Measurements from ENCODE around the gene MIS18BP1.

The MIS18BP1 gene

GRCh38 chr14:45210159-45210558, 42.8 kb downstream of the MIS18BP1 start:
- no peak overlapping the region for H3K27ac ChIP-seq (ENCODE audit: insufficient read depth, low read depth, low read length, poor library complexity, severe bottlenecking)
- H3K36me3 ChIP-seq (ENCODE audit: control insufficient read depth, insufficient read depth, low read length), result peaks cover 16% of the 10 kb centered on the region
- H3K9me3 ChIP-seq (ENCODE audit: control insufficient read depth, low read length), result no peaks in the 10 kb centered on the region
- H3K27me3 ChIP-seq (ENCODE audit: control insufficient read depth, insufficient read depth, low read length, poor library complexity, severe bottlenecking), result no peaks in the 10 kb centered on the region
- WGBS, 2 experiments, result 82 to 93% methylated on average over 1 of the region's 1 CpG
- no peak overlapping the region for H3K4me3 ChIP-seq (ENCODE audit: insufficient read depth, low read depth, low read length)
- H3K4me1 ChIP-seq (ENCODE audit: control insufficient read depth, insufficient read depth, low read length), result no peaks in the 10 kb centered on the region

GRCh38 chr14:45204241-45204640, 48.8 kb downstream of the MIS18BP1 start:
- H3K4me3 ChIP-seq (ENCODE audit: insufficient read depth, low read depth, low read length), result no peak overlapping the region
- no peaks in the 10 kb centered on the region for H3K27me3 ChIP-seq (ENCODE audit: control insufficient read depth, insufficient read depth, low read length, poor library complexity, severe bottlenecking)
- H3K9me3 ChIP-seq (ENCODE audit: control insufficient read depth, low read length), result no peaks in the 10 kb centered on the region
- no peak overlapping the region for H3K27ac ChIP-seq (ENCODE audit: insufficient read depth, low read depth, low read length, poor library complexity, severe bottlenecking)
- peaks cover 8% of the 10 kb centered on the region for H3K36me3 ChIP-seq (ENCODE audit: control insufficient read depth, insufficient read depth, low read length)
- no peaks in the 10 kb centered on the region for H3K4me1 ChIP-seq (ENCODE audit: control insufficient read depth, insufficient read depth, low read length)

- Histone ChIP-seq H3K4me3 (ENCODE audit: insufficient read depth, low read depth, low read length) (no peak overlapping the region), H3K4me1 (ENCODE audit: control insufficient read depth, insufficient read depth, low read length) (no peaks in the 10 kb centered on the region), H3K36me3 (ENCODE audit: control insufficient read depth, insufficient read depth, low read length) (peaks cover 7% of the 10 kb centered on the region), H3K27ac (ENCODE audit: insufficient read depth, low read depth, low read length, poor library complexity, severe bottlenecking) (no peak overlapping the region), H3K9me3 (ENCODE audit: control insufficient read depth, low read length) (no peaks in the 10 kb centered on the region), H3K27me3 (ENCODE audit: control insufficient read depth, insufficient read depth, low read length, poor library complexity, severe bottlenecking) (no peaks in the 10 kb centered on the region)
- 78% methylated on average over 1 of the region's 1 CpG; no CpG with 5 or more reads in 1 of the 2 experiments for WGBS, 2 experiments
Measured at GRCh38 chr14:45201905-45202304, 51.1 kb downstream of the MIS18BP1 start.

GRCh38 chr14:45199230-45199629, 53.8 kb downstream of the MIS18BP1 start:
- H3K9me3 ChIP-seq (ENCODE audit: control insufficient read depth, low read length), result no peaks in the 10 kb centered on the region
- H3K27ac ChIP-seq (ENCODE audit: insufficient read depth, low read depth, low read length, poor library complexity, severe bottlenecking), result no peak overlapping the region
- 88 to 100% methylated on average over 1 of the region's 1 CpG for WGBS, 2 experiments
- no peaks in the 10 kb centered on the region for H3K4me1 ChIP-seq (ENCODE audit: control insufficient read depth, insufficient read depth, low read length)
- H3K27me3 ChIP-seq (ENCODE audit: control insufficient read depth, insufficient read depth, low read length, poor library complexity, severe bottlenecking), result no peaks in the 10 kb centered on the region
- H3K4me3 ChIP-seq (ENCODE audit: insufficient read depth, low read depth, low read length), result no peak overlapping the region
- H3K36me3 ChIP-seq (ENCODE audit: control insufficient read depth, insufficient read depth, low read length), result peaks cover 4% of the 10 kb centered on the region

GRCh38 chr14:45198551-45198950, 54.5 kb downstream of the MIS18BP1 start:
- 83 to 93% methylated on average over 3 of the region's 3 CpGs for WGBS, 2 experiments
- Histone ChIP-seq H3K4me3 (ENCODE audit: insufficient read depth, low read depth, low read length) (no peak overlapping the region), H3K27me3 (ENCODE audit: control insufficient read depth, insufficient read depth, low read length, poor library complexity, severe bottlenecking) (no peaks in the 10 kb centered on the region), H3K27ac (ENCODE audit: insufficient read depth, low read depth, low read length, poor library complexity, severe bottlenecking) (no peak overlapping the region), H3K36me3 (ENCODE audit: control insufficient read depth, insufficient read depth, low read length) (peaks cover 4% of the 10 kb centered on the region), H3K4me1 (ENCODE audit: control insufficient read depth, insufficient read depth, low read length) (no peaks in the 10 kb centered on the region), H3K9me3 (ENCODE audit: control insufficient read depth, low read length) (no peaks in the 10 kb centered on the region)

- Histone ChIP-seq H3K4me1 (ENCODE audit: control insufficient read depth, insufficient read depth, low read length) (no peaks in the 10 kb centered on the region), H3K4me3 (ENCODE audit: insufficient read depth, low read depth, low read length) (no peak overlapping the region), H3K27me3 (ENCODE audit: control insufficient read depth, insufficient read depth, low read length, poor library complexity, severe bottlenecking) (no peaks in the 10 kb centered on the region), H3K27ac (ENCODE audit: insufficient read depth, low read depth, low read length, poor library complexity, severe bottlenecking) (no peak overlapping the region), H3K9me3 (ENCODE audit: control insufficient read depth, low read length) (no peaks in the 10 kb centered on the region), H3K36me3 (ENCODE audit: control insufficient read depth, insufficient read depth, low read length) (no peaks in the 10 kb centered on the region)
- WGBS, 2 experiments, result 87 to 93% methylated on average over 3 to 4 of the region's 4 CpGs
Measured at GRCh38 chr14:45194964-45195363, 58.0 kb downstream of the MIS18BP1 start.

- H3K36me3 ChIP-seq (ENCODE audit: control insufficient read depth, insufficient read depth, low read length), result no peaks in the 10 kb centered on the region
- H3K27me3 ChIP-seq (ENCODE audit: control insufficient read depth, insufficient read depth, low read length, poor library complexity, severe bottlenecking), result no peaks in the 10 kb centered on the region
- H3K27ac ChIP-seq (ENCODE audit: insufficient read depth, low read depth, low read length, poor library complexity, severe bottlenecking), result no peak overlapping the region
- no peaks in the 10 kb centered on the region for H3K9me3 ChIP-seq (ENCODE audit: control insufficient read depth, low read length)
- no peak overlapping the region for H3K4me3 ChIP-seq (ENCODE audit: insufficient read depth, low read depth, low read length)
- WGBS, 2 experiments, result 80% methylated on average over 2 of the region's 2 CpGs; no CpG with 5 or more reads in 1 of the 2 experiments
- no peaks in the 10 kb centered on the region for H3K4me1 ChIP-seq (ENCODE audit: control insufficient read depth, insufficient read depth, low read length)
Measured at GRCh38 chr14:45185100-45185814, 67.7 kb downstream of the MIS18BP1 start.

- H3K4me3 ChIP-seq (ENCODE audit: insufficient read depth, low read depth, low read length), result no peak overlapping the region
- H3K27me3 ChIP-seq (ENCODE audit: control insufficient read depth, insufficient read depth, low read length, poor library complexity, severe bottlenecking), result no peaks in the 10 kb centered on the region
- no peaks in the 10 kb centered on the region for H3K9me3 ChIP-seq (ENCODE audit: control insufficient read depth, low read length)
- no peak overlapping the region for H3K27ac ChIP-seq (ENCODE audit: insufficient read depth, low read depth, low read length, poor library complexity, severe bottlenecking)
- H3K4me1 ChIP-seq (ENCODE audit: control insufficient read depth, insufficient read depth, low read length), result no peaks in the 10 kb centered on the region
- no peaks in the 10 kb centered on the region for H3K36me3 ChIP-seq (ENCODE audit: control insufficient read depth, insufficient read depth, low read length)
- WGBS, 2 experiments, result 94 to 96% methylated on average over 2 to 3 of the region's 3 CpGs
Measured at GRCh38 chr14:45181806-45182205, 71.2 kb downstream of the MIS18BP1 start.

- 93% methylated on average over 3 of the region's 5 CpGs; no CpG with 5 or more reads in 1 of the 2 experiments for WGBS, 2 experiments
- Histone ChIP-seq H3K27me3 (ENCODE audit: control insufficient read depth, insufficient read depth, low read length, poor library complexity, severe bottlenecking) (no peaks in the 10 kb centered on the region), H3K9me3 (ENCODE audit: control insufficient read depth, low read length) (no peaks in the 10 kb centered on the region), H3K27ac (ENCODE audit: insufficient read depth, low read depth, low read length, poor library complexity, severe bottlenecking) (no peak overlapping the region), H3K36me3 (ENCODE audit: control insufficient read depth, insufficient read depth, low read length) (no peaks in the 10 kb centered on the region), H3K4me3 (ENCODE audit: insufficient read depth, low read depth, low read length) (no peak overlapping the region), H3K4me1 (ENCODE audit: control insufficient read depth, insufficient read depth, low read length) (no peaks in the 10 kb centered on the region)
Measured at GRCh38 chr14:45181329-45181728, 71.7 kb downstream of the MIS18BP1 start.

- 96 to 98% methylated on average over 5 of the region's 5 CpGs for WGBS, 2 experiments
- H3K9me3 ChIP-seq (ENCODE audit: control insufficient read depth, low read length), result no peaks in the 10 kb centered on the region
- H3K4me1 ChIP-seq (ENCODE audit: control insufficient read depth, insufficient read depth, low read length), result no peaks in the 10 kb centered on the region
- H3K27me3 ChIP-seq (ENCODE audit: control insufficient read depth, insufficient read depth, low read length, poor library complexity, severe bottlenecking), result no peaks in the 10 kb centered on the region
- no peak overlapping the region for H3K27ac ChIP-seq (ENCODE audit: insufficient read depth, low read depth, low read length, poor library complexity, severe bottlenecking)
- H3K4me3 ChIP-seq (ENCODE audit: insufficient read depth, low read depth, low read length), result no peak overlapping the region
- no peaks in the 10 kb centered on the region for H3K36me3 ChIP-seq (ENCODE audit: control insufficient read depth, insufficient read depth, low read length)
Measured at GRCh38 chr14:45177076-45177475, 75.9 kb downstream of the MIS18BP1 start.

Measured in ectodermal cell (in vitro differentiated cells).